GM19238 (cell line): ENCODE results near the gene ALLC.
"Not testable (repeated sequence)": the region's sequence is repeated elsewhere in the genome, so short reads cannot be mapped to it uniquely, and the experiment has no call there.

Source experiments
- DNase-seq: peaks from one replicate; pipeline ENCODE4 v3.0.0; 2011; ENCODE audit warnings: low spot score; ENCODE audit not compliant: insufficient read length

ALLC gene

DNA sequence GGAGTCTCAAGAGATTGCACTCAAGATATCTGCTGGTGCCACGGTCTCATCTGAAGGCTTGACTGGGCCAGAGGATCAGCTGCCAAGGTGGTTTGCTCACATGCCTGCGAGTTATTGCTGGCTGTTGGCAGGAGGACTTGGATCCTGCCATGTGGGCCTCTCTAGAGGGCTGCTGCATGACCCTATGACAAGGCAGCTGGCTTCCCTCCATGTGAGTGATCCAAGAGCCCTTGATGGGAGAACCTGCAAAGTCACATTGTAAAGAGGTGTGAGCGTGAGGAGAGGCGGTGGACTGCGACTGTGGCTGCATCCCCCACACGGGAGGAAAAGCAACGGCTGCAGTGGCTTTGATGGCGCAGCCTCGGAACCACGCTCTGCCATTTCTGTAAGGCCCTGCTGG lies 4.0 kb upstream of the ALLC start:
- no peak for DNase-seq

DNA sequence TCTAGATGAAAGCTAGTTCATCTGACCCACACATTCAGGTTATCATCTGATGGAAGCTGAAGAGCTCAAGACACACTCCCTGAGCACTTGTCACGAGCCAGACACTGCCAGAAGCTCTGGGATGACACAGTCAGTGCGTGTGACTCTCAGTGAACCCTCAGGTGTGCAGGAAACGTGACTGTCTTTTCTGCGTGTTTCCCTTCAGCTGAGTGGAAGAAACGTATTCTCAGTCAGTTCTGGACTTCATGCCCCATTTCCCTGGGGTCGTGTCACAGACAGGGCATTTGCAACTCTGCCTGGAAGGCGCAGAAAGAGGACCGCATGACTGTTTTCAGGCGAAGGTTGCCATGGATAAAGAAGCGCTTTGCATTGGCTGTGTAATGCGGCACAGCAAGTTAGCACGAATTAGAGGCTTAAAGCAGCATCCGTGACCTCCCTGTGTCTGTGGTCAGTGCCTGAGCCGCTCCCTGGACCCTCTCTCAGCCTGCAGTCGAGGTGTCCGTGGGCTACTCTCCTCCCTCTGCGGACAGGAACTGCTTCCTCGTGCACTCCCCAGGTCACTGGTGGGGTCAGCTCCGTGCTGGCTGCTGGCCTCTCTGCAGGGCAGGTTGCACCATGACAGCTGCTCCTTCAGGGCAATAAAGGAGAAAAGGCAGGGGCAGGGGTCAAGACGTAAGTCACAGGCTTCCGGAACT lies 3.3 kb upstream of the ALLC start:
- no peak for DNase-seq

DNA sequence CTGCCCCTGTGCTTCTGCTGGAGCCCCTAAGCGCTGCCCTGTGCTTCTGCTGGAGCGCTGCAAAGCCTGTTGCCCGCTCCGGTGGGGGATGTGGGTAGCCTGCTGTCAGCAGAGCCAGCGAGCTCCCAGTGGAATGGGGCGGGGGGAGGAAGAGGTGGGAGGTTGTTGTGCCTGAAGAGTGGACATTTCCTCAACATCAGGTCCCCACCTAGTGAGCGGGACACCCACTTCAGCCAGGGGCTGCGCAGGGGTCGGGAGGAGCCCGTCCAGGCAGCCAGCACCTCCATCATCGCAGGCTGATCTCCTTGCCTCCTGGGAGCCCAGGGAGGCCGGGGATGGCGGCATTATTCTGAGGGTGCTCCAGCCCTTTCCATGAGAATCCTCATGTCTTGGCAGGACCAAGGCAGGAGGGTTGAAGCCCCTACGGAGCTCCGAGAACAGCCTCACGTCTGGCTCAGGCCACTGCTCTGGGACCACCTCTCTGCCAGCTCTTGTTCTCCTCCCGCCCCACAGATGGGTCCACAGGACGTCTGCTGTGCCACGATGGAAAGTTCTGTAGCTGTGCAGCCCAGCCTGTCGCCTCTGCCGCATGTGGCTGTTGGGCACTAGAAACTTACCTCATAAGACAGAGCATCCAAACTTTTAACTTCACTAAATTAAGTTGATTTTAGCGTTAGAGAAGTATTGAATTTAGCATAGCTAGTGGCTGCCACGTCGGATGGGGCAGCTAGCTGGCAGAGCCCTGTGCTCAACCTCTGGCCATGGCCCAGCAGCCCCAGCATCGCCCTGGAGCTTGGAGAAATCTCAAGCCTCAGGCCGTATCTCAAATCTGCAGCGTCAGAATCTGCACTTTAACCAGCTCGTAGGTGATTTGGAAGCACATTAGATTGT lies 1.9 kb upstream of the ALLC start:
- no peak for DNase-seq

DNA sequence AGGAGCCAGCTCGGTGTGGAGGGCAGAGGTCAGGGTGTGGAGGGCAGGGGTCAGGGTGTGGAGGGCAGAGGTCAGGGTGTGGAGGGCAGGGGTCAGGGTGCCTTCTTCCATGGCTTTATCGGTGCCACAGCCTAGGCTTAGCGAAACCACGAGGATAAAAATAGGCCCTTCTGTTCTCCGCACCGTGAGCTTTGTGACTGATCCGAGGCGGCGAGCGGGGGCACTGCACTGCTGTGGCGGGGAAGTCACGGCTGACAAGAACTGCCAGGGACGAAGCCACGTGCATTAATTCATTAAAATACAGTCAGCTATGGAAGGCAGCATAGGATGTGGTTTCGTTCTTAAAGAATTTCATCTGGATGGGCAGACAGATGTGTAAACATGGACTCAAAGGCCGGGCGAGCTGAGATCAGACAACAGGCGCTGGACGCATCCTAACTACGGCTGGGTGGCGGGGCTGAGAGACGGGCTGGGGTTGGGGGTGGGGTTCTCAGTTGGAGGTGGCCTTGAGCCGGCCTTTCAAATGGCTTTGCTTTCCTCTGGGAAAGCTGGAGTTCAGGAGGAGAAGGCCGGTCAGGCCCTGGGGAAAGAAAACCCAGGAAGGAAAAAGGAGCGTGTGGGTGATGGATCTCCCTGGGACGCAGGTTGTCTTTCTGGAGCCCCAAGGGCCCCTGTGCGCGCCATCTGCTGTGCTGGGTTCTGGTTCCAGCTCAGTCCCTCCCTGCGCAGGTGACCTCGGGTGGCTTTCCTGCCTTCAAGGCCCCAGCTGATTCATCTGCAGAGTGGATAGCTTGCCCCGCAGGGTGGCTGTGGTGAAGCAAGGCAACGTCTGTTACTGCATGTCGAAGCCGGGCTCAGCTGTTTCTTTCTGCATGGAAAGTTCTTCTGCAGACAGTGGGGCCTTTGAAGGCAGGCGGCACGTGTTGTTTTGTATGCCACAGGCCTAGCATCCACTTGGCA lies 958 bp upstream of the ALLC start:
- no peak for DNase-seq

DNA sequence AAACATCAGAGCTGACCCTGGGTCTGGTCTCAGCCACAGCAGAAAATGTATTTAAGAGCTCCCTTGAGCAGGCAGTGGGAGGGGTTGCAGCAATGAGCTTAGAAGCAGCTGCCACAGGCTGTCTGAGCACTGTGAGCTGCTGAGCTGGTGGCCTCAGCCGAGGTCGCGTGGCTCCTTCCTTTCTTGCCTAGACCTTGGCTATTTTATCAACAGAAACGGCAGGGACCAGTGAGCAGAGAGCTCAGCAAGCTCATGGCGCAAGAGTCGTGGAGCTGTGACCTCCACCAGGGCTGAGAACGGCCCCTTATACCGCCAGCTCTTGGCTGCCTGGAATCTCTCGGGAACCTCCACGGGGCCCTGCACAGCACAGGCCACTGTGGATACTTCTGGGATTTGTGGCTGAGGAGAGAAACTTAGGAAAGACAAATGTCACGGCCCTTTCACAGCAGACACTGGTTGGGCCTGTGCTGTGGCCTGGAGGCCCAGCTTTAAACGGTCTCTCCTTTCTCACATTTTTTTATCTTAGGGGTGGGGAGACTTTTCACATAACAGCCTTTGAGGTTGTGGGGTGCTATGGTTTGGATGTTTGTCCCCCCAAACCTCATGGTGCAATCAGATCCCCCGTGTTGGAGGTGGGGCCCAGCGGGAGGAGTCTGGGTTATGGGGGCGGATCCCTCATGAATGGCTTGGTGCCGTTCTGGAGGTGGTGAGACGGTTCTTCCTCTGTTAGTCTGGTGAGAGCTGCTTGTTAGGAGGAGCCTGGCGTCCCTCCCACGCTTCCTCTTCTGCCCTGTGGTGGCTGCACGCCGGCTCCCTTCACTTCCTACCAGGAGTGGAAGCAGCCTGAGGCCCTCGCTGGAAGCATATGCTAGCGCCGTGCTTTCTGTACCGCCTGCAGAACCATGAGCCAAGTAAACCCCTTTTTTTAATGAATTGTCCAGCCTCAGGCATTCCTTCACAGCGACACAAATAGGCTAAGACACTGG lies 1.7 kb downstream of the ALLC start:
- DNase-seq, result no peak

DNA sequence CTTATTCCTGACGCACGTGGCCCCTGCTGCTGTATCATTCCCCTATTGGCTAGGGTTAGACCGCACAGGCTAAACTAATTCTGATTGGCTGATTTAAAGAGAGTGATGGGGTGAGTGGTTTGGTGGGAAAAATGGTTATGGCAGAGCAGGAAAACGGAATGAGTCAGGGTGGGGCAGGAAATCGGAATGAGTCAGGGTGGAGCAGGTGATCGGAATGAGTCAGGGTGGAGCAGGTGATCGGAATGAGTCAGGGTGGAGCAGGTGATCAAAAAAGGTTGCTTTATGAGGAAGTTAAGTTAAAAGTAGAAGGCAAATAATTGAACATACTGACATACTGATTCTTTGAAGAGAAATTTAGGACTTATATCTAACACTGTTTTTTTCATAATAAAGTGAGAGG lies 2.6 kb downstream of the ALLC start:
- not testable (repeated sequence) for DNase-seq

DNA sequence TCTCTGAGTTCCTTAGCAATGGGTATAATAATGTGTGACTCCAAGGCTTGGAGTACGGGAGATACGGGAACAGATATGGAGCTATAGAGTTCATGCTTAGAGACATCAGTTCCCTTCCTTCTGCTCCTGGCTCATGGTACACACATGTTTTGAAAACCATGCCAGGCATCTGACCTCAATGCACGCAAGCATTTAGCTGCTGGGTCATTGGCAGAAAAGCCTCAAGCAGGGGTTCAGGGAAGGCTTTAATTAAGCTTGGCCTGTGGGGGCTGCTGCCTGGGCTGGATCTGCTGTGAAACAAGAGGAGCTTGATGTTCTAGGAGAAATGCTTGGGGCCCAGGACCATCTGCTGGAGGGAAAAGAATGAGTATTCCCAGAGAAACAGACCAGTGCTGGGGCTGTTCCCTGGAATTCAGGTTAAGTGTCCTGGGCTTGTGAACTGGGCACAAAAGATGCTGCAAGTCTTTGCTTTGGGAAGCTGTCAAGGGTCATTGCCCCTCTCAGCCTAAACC lies 3.2 kb downstream of the ALLC start:
- DNase-seq, result no peak

DNA sequence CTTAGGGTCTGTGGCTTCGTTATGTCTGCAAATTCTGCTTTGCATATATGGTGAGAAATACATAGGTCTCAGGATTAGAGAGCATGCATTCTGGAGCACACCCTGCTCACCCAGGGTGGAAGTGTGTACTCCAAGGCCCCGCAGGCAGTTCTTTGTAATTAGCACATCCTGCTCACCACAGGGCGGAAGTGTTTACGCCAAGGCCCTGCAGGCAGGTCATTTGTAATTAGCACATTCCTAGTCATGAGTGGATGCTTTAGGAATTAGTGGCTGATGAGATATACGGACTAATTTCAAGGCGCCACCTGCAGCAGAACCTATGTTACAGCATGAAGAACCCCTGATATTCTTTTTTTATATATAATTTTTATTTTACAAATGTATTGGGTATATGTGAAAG lies 4.2 kb downstream of the ALLC start:
- no peak for DNase-seq

DNA sequence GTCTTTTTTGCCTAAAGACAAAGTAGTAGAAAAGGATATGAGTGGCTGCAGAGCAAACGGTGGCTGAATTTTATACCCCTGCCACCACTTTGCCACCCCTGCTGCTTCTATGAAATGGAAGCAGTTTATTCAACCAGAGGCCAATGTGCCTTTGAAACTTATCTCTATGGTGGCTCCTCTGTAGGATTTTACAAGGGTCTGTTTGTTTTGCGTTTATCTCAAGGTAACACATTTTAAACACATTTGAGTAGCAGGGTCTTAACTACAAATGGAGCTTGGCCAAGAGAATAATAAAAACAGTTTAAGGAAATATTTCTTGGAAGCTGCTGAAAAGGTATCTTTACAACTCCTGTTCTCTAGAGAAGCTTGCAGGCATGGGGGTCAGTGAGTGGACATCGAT lies 6.1 kb downstream of the ALLC start:
- no peak for DNase-seq

DNA sequence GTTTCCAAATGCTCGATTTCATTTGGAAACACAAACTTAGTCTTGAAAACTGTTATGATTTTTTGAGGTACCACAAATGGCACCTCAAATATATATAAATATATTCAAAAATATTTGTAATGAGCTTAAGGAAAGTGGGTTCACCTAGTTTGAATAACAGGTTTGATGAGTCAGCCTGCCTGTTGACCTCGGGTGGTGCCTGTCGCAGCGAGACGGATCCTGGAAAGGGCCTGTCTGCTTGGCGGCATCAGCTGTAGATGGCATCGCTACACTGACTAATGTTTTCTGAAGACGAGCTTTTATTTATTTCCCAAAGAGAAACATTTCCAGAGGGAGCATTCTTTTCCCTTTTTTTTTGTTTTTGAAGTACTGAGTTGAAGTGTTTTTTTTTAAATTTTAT lies 6.9 kb downstream of the ALLC start:
- no peak for DNase-seq

DNA sequence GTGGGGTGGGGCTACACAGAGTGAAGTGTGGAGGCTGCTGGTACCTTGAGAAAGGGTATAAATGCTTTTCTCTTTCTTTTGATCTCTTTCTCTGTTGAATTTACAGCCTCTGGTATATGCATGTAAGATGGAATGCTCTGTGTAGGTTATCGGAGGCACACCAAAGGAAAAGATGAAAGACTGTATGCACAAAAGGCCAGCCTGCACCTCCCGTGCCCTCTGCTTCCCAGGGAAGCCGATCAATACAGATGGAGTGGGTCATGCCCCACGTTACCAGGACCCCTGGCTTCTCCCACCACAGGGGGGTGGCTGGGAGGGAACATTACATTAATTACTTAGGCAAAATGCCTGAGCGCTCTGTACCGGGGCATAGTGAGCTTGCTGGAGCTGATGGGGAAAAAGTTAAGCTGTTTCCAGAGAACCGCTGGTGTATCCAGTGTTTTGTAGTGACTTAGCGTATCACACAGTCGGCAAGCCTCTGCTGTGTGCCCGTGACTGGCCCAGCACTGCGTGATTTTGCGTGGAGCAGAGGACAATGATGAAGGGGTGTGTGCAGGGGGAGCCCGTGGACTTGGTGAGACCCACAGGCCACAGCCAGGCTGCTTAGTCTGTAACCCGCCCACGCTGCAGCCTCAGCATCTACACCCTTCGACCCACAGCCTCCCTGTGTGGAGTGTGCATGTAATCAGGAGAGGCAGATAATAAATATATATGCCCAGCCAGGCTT lies 8.0 kb downstream of the ALLC start:
- DNase-seq, result no peak

DNA sequence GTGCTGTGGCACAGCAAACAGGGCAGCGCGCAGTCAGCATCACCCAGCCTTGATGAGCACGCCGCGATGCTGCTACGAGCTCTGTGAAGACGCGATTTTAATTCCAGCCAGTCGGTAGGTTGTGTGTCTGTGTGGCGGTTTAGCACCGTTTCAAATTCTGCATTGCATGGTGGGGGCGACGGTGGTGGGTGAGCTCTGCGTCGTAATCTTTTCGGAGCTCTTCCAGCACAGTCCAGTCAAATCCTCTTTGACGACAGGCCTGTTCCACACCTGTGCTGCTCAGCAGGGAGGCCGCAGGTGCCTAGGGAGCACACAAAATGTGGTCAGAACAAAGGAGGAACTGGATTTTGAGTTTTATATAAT lies 8.6 kb downstream of the ALLC start:
- no peak for DNase-seq

DNA sequence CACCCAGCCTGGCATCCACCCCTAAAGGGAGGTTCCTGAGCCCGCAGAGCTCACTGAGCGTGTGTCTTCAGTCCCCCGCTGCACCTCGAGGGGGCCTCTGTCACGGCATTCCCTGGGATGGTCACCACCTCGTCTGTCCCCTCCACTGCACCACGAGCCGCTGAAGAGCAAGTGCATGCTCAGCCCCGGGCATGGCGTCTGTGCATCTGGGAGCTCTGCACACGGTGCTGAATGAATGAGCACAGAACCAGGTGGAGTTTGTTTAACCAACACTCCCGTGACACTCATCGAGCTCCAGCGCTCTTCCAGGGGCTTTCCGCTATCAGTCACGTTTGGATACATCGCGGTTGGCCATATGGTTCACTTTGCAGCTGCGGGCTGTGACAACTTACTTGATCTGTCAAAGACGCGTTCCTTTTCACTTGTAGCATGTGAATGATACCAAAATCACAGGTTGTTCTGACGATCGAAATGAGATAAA lies 9.2 kb downstream of the ALLC start:
- no peak for DNase-seq

DNA sequence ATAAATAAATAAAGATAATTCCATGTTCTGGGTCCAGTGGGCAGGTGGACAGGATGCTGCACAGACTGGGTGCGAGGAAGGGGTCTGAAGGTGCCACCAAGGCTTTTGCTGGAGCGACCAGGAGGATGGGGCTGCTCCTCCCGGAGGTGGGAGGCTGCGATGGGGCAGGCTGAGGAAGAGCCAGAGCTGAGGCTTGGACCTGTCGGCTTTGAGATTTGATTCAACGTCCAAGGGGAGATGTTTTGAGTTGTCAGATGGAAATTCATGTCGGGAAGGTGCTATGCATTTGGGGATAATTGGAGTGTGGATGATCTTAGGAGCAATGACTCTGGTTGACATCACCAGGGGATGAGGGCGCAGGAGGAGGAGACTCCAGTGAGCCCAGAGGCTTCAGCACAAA lies 11.7 kb downstream of the ALLC start:
- no peak for DNase-seq

DNA sequence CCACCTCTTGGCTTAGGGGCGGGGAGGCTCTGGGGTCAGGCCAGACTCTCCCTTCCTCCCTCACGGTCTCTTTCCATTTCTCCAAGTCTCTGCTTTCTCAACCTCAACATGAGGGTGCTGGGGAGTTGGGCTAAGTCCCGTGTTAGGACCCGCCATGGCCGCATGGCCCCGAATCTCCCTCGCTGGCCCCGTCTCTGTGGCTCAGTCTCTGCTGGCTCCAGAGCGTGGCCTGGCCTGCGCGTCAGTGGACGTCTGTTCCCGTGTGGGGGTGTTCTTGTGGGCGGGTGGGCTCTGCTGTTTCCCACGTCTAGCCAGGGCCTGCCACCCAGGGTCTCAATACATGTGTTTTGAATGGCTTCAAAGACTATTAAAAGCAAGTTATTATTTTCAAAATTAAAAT lies 12.4 kb downstream of the ALLC start:
- DNase-seq, result no peak

DNA sequence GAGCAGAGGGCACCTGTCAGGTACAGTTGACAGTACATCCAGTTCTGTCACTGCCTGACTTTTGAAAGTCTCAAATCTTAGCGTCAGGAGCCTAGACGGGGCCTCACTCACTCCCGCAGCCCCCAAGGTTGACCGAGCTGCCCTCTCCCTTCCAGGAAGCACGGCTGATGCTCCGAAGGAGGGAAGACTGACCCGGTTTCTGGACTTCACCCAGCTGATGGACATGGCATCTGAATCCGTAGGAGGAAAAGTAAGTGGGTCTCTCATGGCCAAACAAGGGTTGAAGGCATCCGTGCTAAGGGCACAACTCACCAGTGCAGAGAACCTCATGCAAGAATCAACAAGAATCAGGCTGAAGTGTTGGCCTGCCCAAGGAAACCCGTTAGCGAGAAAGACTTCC lies 12.9 kb downstream of the ALLC start:
- no peak for DNase-seq

DNA sequence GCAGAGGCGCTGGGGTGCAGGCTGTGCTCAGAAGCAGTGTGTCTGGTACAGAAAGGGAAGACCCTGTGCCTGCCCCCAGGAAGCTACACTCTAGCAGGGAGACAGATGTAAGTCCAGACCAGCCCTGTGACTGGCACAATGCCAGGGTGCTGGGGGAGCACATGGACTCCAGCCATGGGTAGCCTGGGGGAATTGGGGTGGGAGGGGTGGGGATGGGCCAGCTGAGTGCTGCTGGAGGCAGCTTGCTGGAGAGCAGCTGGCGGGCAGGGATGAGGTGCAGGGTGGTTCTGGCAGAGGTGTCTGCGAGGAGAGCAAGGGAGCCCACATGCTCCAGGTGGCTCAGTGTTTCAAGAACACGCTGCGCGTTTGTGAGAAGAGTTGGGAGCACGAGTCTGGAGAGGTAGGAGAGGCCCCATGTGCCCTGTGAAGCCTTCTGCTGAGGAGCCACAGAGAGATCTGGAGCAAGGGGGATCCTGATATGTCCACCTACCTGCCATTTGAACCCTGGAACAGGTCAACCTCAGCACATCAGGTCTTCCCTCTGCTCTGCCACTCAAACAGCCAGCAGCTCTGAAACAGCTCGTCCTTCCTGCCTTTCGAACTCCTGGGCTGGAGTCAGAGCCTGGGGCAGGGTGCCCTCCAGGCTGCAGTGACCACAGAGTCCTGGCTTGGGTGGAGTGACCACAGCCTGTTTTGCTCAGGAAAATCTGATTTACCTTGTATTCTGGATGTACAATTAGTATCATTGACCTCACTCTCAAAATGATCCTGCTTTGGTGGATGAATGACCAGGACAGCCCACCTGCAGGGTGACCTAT lies 15.1 kb downstream of the ALLC start:
- no peak for DNase-seq

DNA sequence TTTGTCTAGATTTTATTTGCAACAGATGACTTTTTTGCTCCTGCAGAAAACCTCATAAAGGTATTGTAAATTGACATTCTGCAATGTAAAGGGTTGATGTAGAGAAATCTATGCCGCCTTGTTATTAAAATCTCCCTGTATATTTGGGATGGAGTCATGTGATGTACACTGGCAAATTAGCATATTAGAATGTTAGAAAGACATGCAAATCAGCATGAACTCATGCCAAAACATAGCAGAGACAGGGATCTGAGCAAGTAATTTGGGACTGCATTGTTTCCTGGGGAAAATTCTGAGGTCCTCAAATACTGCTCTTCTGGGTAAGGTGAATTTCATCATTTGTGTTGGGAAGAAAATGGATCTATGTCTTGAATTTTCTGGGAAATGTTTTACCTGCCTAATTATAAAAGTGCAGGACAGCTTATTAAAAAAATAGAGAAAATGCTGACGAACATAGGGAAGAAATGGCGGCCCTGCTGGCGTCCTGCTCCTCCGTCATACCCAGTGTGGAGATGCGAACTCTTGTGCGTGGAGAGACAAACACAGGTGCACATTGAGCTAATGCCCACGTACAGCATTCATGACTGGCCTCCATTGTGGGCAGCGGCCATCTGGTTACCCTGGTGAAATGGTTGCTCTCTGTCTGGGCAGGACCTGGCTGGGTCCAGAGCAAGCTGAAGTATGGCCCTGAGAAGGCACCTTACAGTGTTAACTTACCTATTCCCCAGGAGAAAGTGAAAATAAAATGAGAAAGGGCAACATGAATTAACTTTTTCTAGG lies 16.3 kb downstream of the ALLC start:
- no peak for DNase-seq
